Keratinocyte (primary cell): ENCODE measurements around the gene GTF3C1.

Experiments used
- EZH2 ChIP-seq: IDR thresholded peaks from one replicate; pipeline ENCODE4 v1.6.1; 2012; ENCODE audit warnings: inconsistent platforms, mild to moderate bottlenecking, low read length, moderate library complexity
- TF ChIP-seq, protein P1 (sequence below), 3 experiments: IDR thresholded peaks in 1 of 3; conservative IDR thresholded peaks in 1 of 3; optimal IDR thresholded peaks in 1 of 3; 2 replicates in 2 of 3; 3 replicates in 1 of 3; pipeline versions ENCODE3 to v1.5.1; 2011; ENCODE audit warnings: low read length in 3 of 3, mild to moderate bottlenecking in 3 of 3, moderate library complexity in 2 of 3, control low read depth in 1 of 3, inconsistent platforms in 1 of 3; ENCODE audit not compliant: insufficient read depth in 2 of 3; ENCODE audit errors: extremely low read depth in 1 of 3

DNA sequence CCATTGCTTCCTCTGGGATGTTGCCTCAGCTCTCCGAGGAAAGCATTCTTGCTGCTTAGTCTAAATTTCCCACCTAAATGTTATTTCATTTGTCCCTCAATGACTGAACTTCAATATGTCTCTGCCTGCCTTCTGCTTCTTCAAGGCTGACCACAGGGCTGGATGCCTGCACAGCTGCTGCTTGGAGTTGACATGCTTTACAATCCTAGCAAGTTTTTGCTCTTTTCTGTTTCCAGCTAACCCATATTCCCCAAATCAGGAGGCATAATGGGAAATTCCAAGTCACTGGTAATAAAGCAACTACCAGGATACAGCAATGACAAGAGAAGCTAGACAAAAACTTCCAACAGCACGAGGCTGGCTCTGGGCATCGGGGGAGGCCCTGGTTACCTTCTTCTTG is 48.9 kb downstream of the GTF3C1 start:
- TF ChIP-seq EZH2 = no peak
- TF ChIP-seq, protein P1, sequence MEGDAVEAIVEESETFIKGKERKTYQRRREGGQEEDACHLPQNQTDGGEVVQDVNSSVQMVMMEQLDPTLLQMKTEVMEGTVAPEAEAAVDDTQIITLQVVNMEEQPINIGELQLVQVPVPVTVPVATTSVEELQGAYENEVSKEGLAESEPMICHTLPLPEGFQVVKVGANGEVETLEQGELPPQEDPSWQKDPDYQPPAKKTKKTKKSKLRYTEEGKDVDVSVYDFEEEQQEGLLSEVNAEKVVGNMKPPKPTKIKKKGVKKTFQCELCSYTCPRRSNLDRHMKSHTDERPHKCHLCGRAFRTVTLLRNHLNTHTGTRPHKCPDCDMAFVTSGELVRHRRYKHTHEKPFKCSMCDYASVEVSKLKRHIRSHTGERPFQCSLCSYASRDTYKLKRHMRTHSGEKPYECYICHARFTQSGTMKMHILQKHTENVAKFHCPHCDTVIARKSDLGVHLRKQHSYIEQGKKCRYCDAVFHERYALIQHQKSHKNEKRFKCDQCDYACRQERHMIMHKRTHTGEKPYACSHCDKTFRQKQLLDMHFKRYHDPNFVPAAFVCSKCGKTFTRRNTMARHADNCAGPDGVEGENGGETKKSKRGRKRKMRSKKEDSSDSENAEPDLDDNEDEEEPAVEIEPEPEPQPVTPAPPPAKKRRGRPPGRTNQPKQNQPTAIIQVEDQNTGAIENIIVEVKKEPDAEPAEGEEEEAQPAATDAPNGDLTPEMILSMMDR (optimal IDR thresholded peaks at IDR 0.05 in 1 of 3, IDR thresholded peaks at IDR 0.05 in 1 of 3, conservative IDR thresholded peaks at IDR 0.05 in 1 of 3; ENCODE audit: extremely low read depth in 1 of 3, insufficient read depth in 2 of 3, low read length in 3 of 3) = no peak
